Naive thymus-derived CD8-positive, alpha-beta T cell (primary cell): Measurements from ENCODE around the gene SMPD3. TPM values are rescaled to one million over a fixed set of nuclear protein-coding genes. Genes with fewer than 3 reads are reported as not detected.

Experiments used
- ATAC-seq, 2 donors: fragments of 150-1000 bp; cut with Tn5 transposase in 1 of 2; sonication (Bioruptor Pico), chemical (Tn5 transposase) in 1 of 2; 1 replicate in 1 of 2; 2 replicates in 1 of 2; pipeline ENCODE4 v1.10.0; 2021; ENCODE audit warnings: mild to moderate bottlenecking in 2 of 2, moderate library complexity in 2 of 2
- POLR2A ChIA-PET: fragments of 350-600 bp; sonication (Branson Sonifier 250); formaldehyde crosslinking; loops from one replicate; lab custom pipeline; 2021; ENCODE audit warnings: antibody characterized with exemption; lab: Charles Lee
- DNase-seq, 10 donors: peaks; one replicate each; pipeline versions ENCODE4 v3.0.0 to v3.0.0-alpha.2; 2020 to 2022
- H3K27ac Mint-ChIP-seq, 10 donors: one replicate each; pipeline ENCODE4 v1.8.0; 2020 to 2022; ENCODE audit warnings: mild to moderate bottlenecking in 10 of 10, mixed read lengths in 10 of 10, moderate library complexity in 4 of 10, inconsistent platforms in 1 of 10
- H3K27me3 Mint-ChIP-seq, 5 donors: one replicate each; pipeline ENCODE4 v1.8.0; 2021 to 2022; ENCODE audit warnings: mixed read lengths in 5 of 5
- H3K36me3 Mint-ChIP-seq, 3 donors: one replicate each; pipeline ENCODE4 v1.8.0; 2020 to 2022; ENCODE audit warnings: mixed read lengths in 3 of 3, mild to moderate bottlenecking in 2 of 3, inconsistent platforms in 1 of 3
- H3K4me1 Mint-ChIP-seq, 4 donors: one replicate each; pipeline ENCODE4 v1.8.0; 2021 to 2022; ENCODE audit warnings: mixed read lengths in 4 of 4
- H3K4me3 Mint-ChIP-seq, 10 donors: one replicate each; pipeline ENCODE4 v1.8.0; 2020 to 2022; ENCODE audit warnings: mild to moderate bottlenecking in 10 of 10, mixed read lengths in 10 of 10, moderate library complexity in 6 of 10, inconsistent platforms in 1 of 10
- H3K9me3 Mint-ChIP-seq, 9 donors: one replicate each; pipeline ENCODE4 v1.8.0; 2020 to 2022; ENCODE audit warnings: mixed read lengths in 9 of 9, mild to moderate bottlenecking in 3 of 9, inconsistent platforms in 1 of 9, moderate library complexity in 1 of 9
- polyA plus RNA-seq, 3 donors: library from polyadenylated mRNA; unstranded; fragments of 300-500 nt; fragmentation: Illumina TruSeq; gene quantifications; one replicate each; pipeline ENCODE4 v1.2.3, GENCODE V29; 2021
- total RNA-seq, 8 experiments: library from RNA in 2 of 8; stranded (reverse) in 2 of 8; gene quantifications; one replicate each; pipeline ENCODE4 v1.2.3 and lab custom pipeline; 2021 to 2026

The SMPD3 gene
- total and polyA plus RNA-seq, 5 experiments from 2014 or later: 0.27 to 3.5 (median 0.88) TPM

- H3K9me3 Mint-ChIP-seq: no peaks in the 10 kb centered on the region
- no peak for ATAC-seq
- POLR2A ChIA-PET: interaction anchor here (1.2 kb wide), 1 partner anchor 96 kb away, joined by 3 read pairs; no protein-coding TSS in a partner anchor
- no peaks in the 10 kb centered on the region for H3K27me3 Mint-ChIP-seq
- no peak for DNase-seq
- H3K36me3 Mint-ChIP-seq: no peaks in the 10 kb centered on the region
- peaks cover 3 to 26% (median 20%) of the 10 kb centered on the region in 4 donors for H3K4me1 Mint-ChIP-seq
- H3K4me3 Mint-ChIP-seq: no peak overlapping the region
- no peak overlapping the region for H3K27ac Mint-ChIP-seq
Observed at GRCh38 chr16:68376590-68376989, 71.7 kb downstream of the SMPD3 start.

- ATAC-seq: no peak
- H3K27me3 Mint-ChIP-seq: no peaks in the 10 kb centered on the region
- H3K36me3 Mint-ChIP-seq: no peaks in the 10 kb centered on the region
- peaks cover 3 to 29% (median 23%) of the 10 kb centered on the region in 4 donors for H3K4me1 Mint-ChIP-seq
- H3K27ac Mint-ChIP-seq: no peak overlapping the region
- H3K4me3 Mint-ChIP-seq: no peak overlapping the region
- POLR2A ChIA-PET: interaction anchor here (0.5 to 1.2 kb wide), 2 partner anchors 95 to 229 kb away, joined by 3 to 4 read pairs; no protein-coding TSS in a partner anchor
- DNase-seq: no peak
- no peaks in the 10 kb centered on the region for H3K9me3 Mint-ChIP-seq
Observed at GRCh38 chr16:68375801-68376536, 72.3 kb downstream of the SMPD3 start.

GRCh38 chr16:68374961-68375660, 73.2 kb downstream of the SMPD3 start:
- no peaks in the 10 kb centered on the region for H3K27me3 Mint-ChIP-seq
- H3K4me1 Mint-ChIP-seq: peaks cover 11 to 38% (median 30%) of the 10 kb centered on the region in 4 donors
- no peaks in the 10 kb centered on the region for H3K9me3 Mint-ChIP-seq
- POLR2A ChIA-PET: no interaction called here
- peak overlapping the region in 1 of 10 donors; percentile 20 for H3K4me3 Mint-ChIP-seq
- ATAC-seq: no peak
- H3K27ac Mint-ChIP-seq: no peak overlapping the region
- no peak for DNase-seq
- H3K36me3 Mint-ChIP-seq: no peaks in the 10 kb centered on the region

- Mint-ChIP-seq H3K9me3 (no peaks in the 10 kb centered on the region), H3K4me1 (peaks cover 13 to 40% (median 32%) of the 10 kb centered on the region in 4 donors), H3K27me3 (no peaks in the 10 kb centered on the region), H3K27ac (peak overlapping the region in 1 of 10 donors; percentile 59), H3K36me3 (no peaks in the 10 kb centered on the region), H3K4me3 (no peak overlapping the region)
- no peak for ATAC-seq
- DNase-seq: no peak
- POLR2A ChIA-PET: no interaction called here
Observed at GRCh38 chr16:68374246-68374805, 74.0 kb downstream of the SMPD3 start.

GRCh38 chr16:68373528-68374245, 74.6 kb downstream of the SMPD3 start:
- Mint-ChIP-seq H3K4me1 (peaks cover 13 to 40% (median 34%) of the 10 kb centered on the region in 4 donors), H3K4me3 (no peak overlapping the region), H3K27ac (no peak overlapping the region), H3K9me3 (no peaks in the 10 kb centered on the region), H3K36me3 (no peaks in the 10 kb centered on the region), H3K27me3 (peaks cover 0 to under 1% (median 0%) of the 10 kb centered on the region in 5 donors)
- POLR2A ChIA-PET: interaction anchor here (1.6 kb wide), 1 partner anchor 9 kb away, joined by 4 read pairs; no protein-coding TSS in a partner anchor
- no peak for ATAC-seq
- DNase-seq: no peak

- no peak overlapping the region for H3K4me3 Mint-ChIP-seq
- no peak overlapping the region for H3K27ac Mint-ChIP-seq
- no peaks in the 10 kb centered on the region for H3K36me3 Mint-ChIP-seq
- H3K4me1 Mint-ChIP-seq: peaks cover 19 to 49% (median 41%) of the 10 kb centered on the region in 4 donors
- POLR2A ChIA-PET: interaction anchor here (1.6 kb wide), 1 partner anchor 9 kb away, joined by 4 read pairs; no protein-coding TSS in a partner anchor
- DNase-seq (no peak), ATAC-seq (no peak)
- H3K9me3 Mint-ChIP-seq: no peaks in the 10 kb centered on the region
- peaks cover 0 to 9% (median 3%) of the 10 kb centered on the region in 5 donors for H3K27me3 Mint-ChIP-seq
Observed at GRCh38 chr16:68372806-68373205, 75.5 kb downstream of the SMPD3 start.

- no peak for ATAC-seq
- Mint-ChIP-seq H3K36me3 (no peaks in the 10 kb centered on the region), H3K4me3 (no peak overlapping the region), H3K9me3 (no peaks in the 10 kb centered on the region), H3K27ac (no peak overlapping the region), H3K4me1 (peaks cover 21 to 54% (median 45%) of the 10 kb centered on the region in 4 donors), H3K27me3 (peaks cover 3 to 14% (median 3%) of the 10 kb centered on the region in 5 donors)
- POLR2A ChIA-PET: interaction anchor here (1.6 kb wide), 2 partner anchors 8 to 12 kb away, joined by 4 to 6 read pairs; no protein-coding TSS in a partner anchor
- DNase-seq: no peak
Observed at GRCh38 chr16:68372381-68372720, 76.0 kb downstream of the SMPD3 start.

- POLR2A ChIA-PET: interaction anchor here (1.0 to 3.5 kb wide), 7 partner anchors 8 to 965 kb away, joined by 3 to 24 read pairs (median 4); no protein-coding TSS in a partner anchor
- Mint-ChIP-seq H3K27ac (no peak overlapping the region), H3K9me3 (no peaks in the 10 kb centered on the region), H3K36me3 (no peaks in the 10 kb centered on the region), H3K4me1 (peaks cover 21 to 58% (median 49%) of the 10 kb centered on the region in 4 donors), H3K27me3 (peaks cover 3 to 16% (median 3%) of the 10 kb centered on the region in 5 donors), H3K4me3 (peak overlapping the region in 1 of 10 donors; percentile 38)
- DNase-seq (no peak), ATAC-seq (no peak)
Observed at GRCh38 chr16:68371706-68372380, 76.5 kb downstream of the SMPD3 start.

GRCh38 chr16:68371276-68371651, 77.0 kb downstream of the SMPD3 start:
- POLR2A ChIA-PET: interaction anchor here (0.5 to 3.5 kb wide), 9 partner anchors 10 to 965 kb away, joined by 3 to 24 read pairs (median 4); no protein-coding TSS in a partner anchor
- peaks cover 3 to 22% (median 3%) of the 10 kb centered on the region in 5 donors for H3K27me3 Mint-ChIP-seq
- no peaks in the 10 kb centered on the region for H3K36me3 Mint-ChIP-seq
- no peaks in the 10 kb centered on the region for H3K9me3 Mint-ChIP-seq
- H3K27ac Mint-ChIP-seq: no peak overlapping the region
- ATAC-seq: no peak
- H3K4me1 Mint-ChIP-seq: peaks cover 22 to 62% (median 49%) of the 10 kb centered on the region in 4 donors
- no peak for DNase-seq
- peak overlapping the region in 3 of 10 donors; percentile 25 to 80 (median 74) for H3K4me3 Mint-ChIP-seq

- no peaks in the 10 kb centered on the region for H3K9me3 Mint-ChIP-seq
- POLR2A ChIA-PET: interaction anchor here (0.5 to 3.5 kb wide), 9 partner anchors 11 to 964 kb away, joined by 3 to 24 read pairs (median 4); no protein-coding TSS in a partner anchor
Observed at GRCh38 chr16:68370581-68371275, 77.6 kb downstream of the SMPD3 start.

More at GRCh38 chr16:68370581-68371275, 77.6 kb downstream of the SMPD3 start:
- peaks cover 25 to 67% (median 51%) of the 10 kb centered on the region in 4 donors for H3K4me1 Mint-ChIP-seq
- peak; percentile 24 to 80 (median 56) for DNase-seq
- H3K36me3 Mint-ChIP-seq: no peaks in the 10 kb centered on the region
- H3K27me3 Mint-ChIP-seq: peaks cover 3 to 27% (median 3%) of the 10 kb centered on the region in 5 donors
- ATAC-seq: peak; percentile 77 to 80
- H3K27ac Mint-ChIP-seq: peak overlapping the region; percentile 24 to 88 (median 62)
- peak overlapping the region; percentile 14 to 82 (median 65) for H3K4me3 Mint-ChIP-seq
